SK-N-SH (cell line): ENCODE results near the gene LTBP1. TPM values are rescaled to one million over a fixed set of nuclear protein-coding genes. Genes with fewer than 3 reads are reported as not detected.

Experiments
- CTCF ChIA-PET: fragments of 300-600, 350-600 bp; formaldehyde crosslinking; extraction: SDS; loops from one replicate; lab custom pipeline; 2021; lab: Yijun Ruan, JAX
- POLR2A ChIA-PET: fragments of 350-600 bp; sonication (Branson Sonifier 250); formaldehyde crosslinking; extraction: SDS; loops from one replicate; lab custom pipeline; 2020; ENCODE audit warnings: antibody characterized with exemption, inconsistent platforms; lab: Yijun Ruan, JAX
- DNase-seq: peaks from one replicate; pipeline ENCODE4 v3.0.0; 2012
- H2AFZ ChIP-seq: fragments of 200-600 bp; sonication (generic); 2 replicates; pipeline ENCODE4 v1.8.1; 2016; ENCODE audit warnings: antibody characterized with exemption, mild to moderate bottlenecking, low read depth
- H3F3A ChIP-seq: fragments of 200-600 bp; sonication (generic); replicated peaks from 2 replicates; pipeline ENCODE3; 2016; ENCODE audit warnings: antibody characterized with exemption, mild to moderate bottlenecking; ENCODE audit not compliant: insufficient read depth
- H3K27ac ChIP-seq, 2 experiments: fragments of 200-500 bp in 1 of 2; fragments of 200-600 bp in 1 of 2; sonication (Bioruptor generic) in 1 of 2; sonication (generic), shearing (Covaris generic) in 1 of 2; 2 replicates each; pipeline versions ENCODE4 v1.5.1 to v1.6.1; 2014 to 2016; ENCODE audit warnings: low read depth in 2 of 2, inconsistent platforms in 1 of 2, low read length in 1 of 2, mild to moderate bottlenecking in 1 of 2, mixed read lengths in 1 of 2
- H3K27me3 ChIP-seq: fragments of 200-600 bp; sonication (generic), shearing (Covaris generic); 2 replicates; pipeline ENCODE4 v1.6.1; 2016; ENCODE audit warnings: mixed run types; ENCODE audit not compliant: insufficient read depth
- H3K36me3 ChIP-seq, 2 experiments: fragments of 200-500 bp in 1 of 2; fragments of 200-600 bp in 1 of 2; sonication (Bioruptor generic) in 1 of 2; sonication (generic) in 1 of 2; replicated peaks in 1 of 2; 2 replicates each; pipeline versions ENCODE3 to v1.5.1; 2014 to 2016; ENCODE audit warnings: low read length in 1 of 2, mild to moderate bottlenecking in 1 of 2; ENCODE audit not compliant: insufficient read depth in 2 of 2, control insufficient read depth in 1 of 2
- H3K4me1 ChIP-seq, 2 experiments: fragments of 200-500 bp in 1 of 2; fragments of 200-600 bp in 1 of 2; sonication (Bioruptor generic) in 1 of 2; sonication (generic), shearing (Covaris generic) in 1 of 2; 2 replicates each; pipeline versions ENCODE4 v1.5.1 to v1.6.1; 2014 to 2016; ENCODE audit warnings: low read depth in 1 of 2, low read length in 1 of 2, mixed run types in 1 of 2; ENCODE audit not compliant: insufficient read depth in 2 of 2, control insufficient read depth in 1 of 2
- H3K4me2 ChIP-seq: fragments of 200-600 bp; sonication (generic), shearing (Covaris generic); 2 replicates; pipeline ENCODE4 v1.6.1; 2017; ENCODE audit warnings: mixed run types
- H3K4me3 ChIP-seq, 2 experiments: fragments of 200-500 bp in 1 of 2; fragments of 200-600 bp in 1 of 2; sonication (Bioruptor generic) in 1 of 2; sonication (generic), shearing (Covaris generic) in 1 of 2; 2 replicates each; pipeline versions ENCODE4 v1.5.1 to v1.8.1; 2014 to 2016; ENCODE audit warnings: low read depth in 2 of 2, inconsistent platforms in 1 of 2, low read length in 1 of 2, mild to moderate bottlenecking in 1 of 2, mixed read lengths in 1 of 2, moderate library complexity in 1 of 2
- H3K79me2 ChIP-seq: fragments of 200-600 bp; sonication (generic); 2 replicates; pipeline ENCODE4 v1.8.1; 2017; ENCODE audit warnings: mild to moderate bottlenecking; ENCODE audit not compliant: insufficient read depth
- H3K9ac ChIP-seq: fragments of 200-600 bp; sonication (generic); 2 replicates; pipeline ENCODE4 v1.6.1; 2017; ENCODE audit warnings: mixed run types
- H3K9me2 ChIP-seq: fragments of 200-600 bp; sonication (generic); 2 replicates; pipeline ENCODE4 v1.6.1; 2017; ENCODE audit warnings: mixed run types
- H3K9me3 ChIP-seq: fragments of 200-600 bp; sonication (generic); 2 replicates; pipeline ENCODE4 v1.6.1; 2017; ENCODE audit warnings: mixed run types, mild to moderate bottlenecking, moderate library complexity
- H4K20me1 ChIP-seq: fragments of 200-600 bp; sonication (generic); 2 replicates; pipeline ENCODE4 v1.6.1; 2017; ENCODE audit warnings: mild to moderate bottlenecking, mixed run types; ENCODE audit not compliant: insufficient read depth
- CTCF ChIP-seq: fragments of 200-600 bp; sonication (generic); IDR thresholded peaks from 2 replicates; pipeline ENCODE4 v1.6.1; 2017; ENCODE audit warnings: antibody characterized with exemption, mild to moderate bottlenecking, moderate library complexity
- EP300 ChIP-seq, 2 experiments: IDR thresholded peaks; 2 replicates each; pipeline versions ENCODE4 v1.4.0 to v1.6.1; 2012; ENCODE audit warnings: borderline replicate concordance in 1 of 2, low read depth in 1 of 2, low read length in 1 of 2
- EZH2phosphoT487 ChIP-seq: fragments of 200-600 bp; sonication (generic); IDR thresholded peaks from 2 replicates; pipeline ENCODE4 v1.6.1; 2017; ENCODE audit warnings: low read depth, mixed run types, mild to moderate bottlenecking, antibody characterized with exemption, moderate library complexity, borderline replicate concordance
- FOSL2 ChIP-seq: IDR thresholded peaks from 2 replicates; pipeline ENCODE4 v1.4.0; 2012; ENCODE audit warnings: low read depth, mild to moderate bottlenecking, moderate library complexity, borderline replicate concordance
- FOXM1 ChIP-seq: IDR thresholded peaks from 2 replicates; pipeline ENCODE4 v1.4.0; 2012; ENCODE audit warnings: low read depth, mild to moderate bottlenecking
- JUND ChIP-seq: IDR thresholded peaks from 2 replicates; pipeline ENCODE4 v1.4.0; 2012
- MAX ChIP-seq: IDR thresholded peaks from 2 replicates; pipeline ENCODE4 v1.4.0; 2012; ENCODE audit warnings: low read depth
- MEF2A ChIP-seq: IDR thresholded peaks from 2 replicates; pipeline ENCODE4 v1.4.0; 2012; ENCODE audit warnings: low read depth, borderline replicate concordance
- NFIC ChIP-seq: IDR thresholded peaks from 2 replicates; pipeline ENCODE4 v1.4.0; 2012; ENCODE audit warnings: borderline replicate concordance
- NRF1 ChIP-seq: IDR thresholded peaks from 2 replicates; pipeline ENCODE4 v1.6.1; 2012; ENCODE audit warnings: low read depth, mild to moderate bottlenecking, low read length
- PBX3 ChIP-seq: IDR thresholded peaks from 2 replicates; pipeline ENCODE4; 2012
- POLR2AphosphoS5 ChIP-seq: IDR thresholded peaks from 2 replicates; pipeline ENCODE4 v1.6.1; 2012; ENCODE audit warnings: low read depth, low read length
- RCOR1 ChIP-seq: fragments of 150-350 bp; IDR thresholded peaks from 2 replicates; pipeline ENCODE4 v1.6.1; 2017; ENCODE audit warnings: antibody characterized with exemption, low read length
- RXRA ChIP-seq: IDR thresholded peaks from 2 replicates; pipeline ENCODE4 v1.4.0; 2012; ENCODE audit warnings: low read depth, mild to moderate bottlenecking, borderline replicate concordance
- SIN3A ChIP-seq: IDR thresholded peaks from 2 replicates; pipeline ENCODE4 v1.6.1; 2012; ENCODE audit warnings: low read depth, mild to moderate bottlenecking, low read length, moderate library complexity, borderline replicate concordance
- TCF12 ChIP-seq: IDR thresholded peaks from 2 replicates; pipeline ENCODE4 v1.4.0; 2012
- TEAD4 ChIP-seq: IDR thresholded peaks from 2 replicates; pipeline ENCODE4 v1.4.0; 2012; ENCODE audit warnings: mild to moderate bottlenecking, borderline replicate concordance; ENCODE audit not compliant: insufficient read depth
- YY1 ChIP-seq: IDR thresholded peaks from 2 replicates; pipeline ENCODE4 v1.4.0; 2012; ENCODE audit warnings: low read depth, mild to moderate bottlenecking
- ZBTB33 ChIP-seq: IDR thresholded peaks from 2 replicates; pipeline ENCODE4 v1.4.0; 2012; ENCODE audit warnings: low read depth, borderline replicate concordance
- WGBS: methylation state at CpG from one replicate; pipeline ENCODE4 v1.1.6; 2017; ENCODE audit warnings: low lambda C conversion rate; 5-methylcytosine and 5-hydroxymethylcytosine counted together
- polyA plus RNA-seq, 3 experiments: library from polyadenylated mRNA; depleted of rRNA; stranded (reverse); fragments of >200 nt; gene quantifications; 2 replicates each; pipeline ENCODE4 v1.2.3, GENCODE V29; 2012

Gene LTBP1
- polyA plus RNA-seq, 1 of the 3 experiments (the other 2 are of a cell fraction) = 467 TPM

- Histone ChIP-seq H3K9me3 (no peaks in the 10 kb centered on the region), H2AFZ (no peak overlapping the region), H4K20me1 (no peaks in the 10 kb centered on the region), H3K4me1 (peaks cover 0 to 14% of the 10 kb centered on the region in 2 experiments; a peak in 1 of 4 replicates), H3K79me2 (peaks cover 13% of the 10 kb centered on the region; the same call in 1 of the 2 replicates), H3K4me3 (no peak overlapping the region), H3K36me3 (peaks cover 37 to 71% of the 10 kb centered on the region in 2 experiments), H3F3A (peaks cover 33% of the 10 kb centered on the region), H3K9me2 (no peaks in the 10 kb centered on the region), H3K9ac (peak overlapping the region; percentile 45; the same call in 1 of the 2 replicates), H3K27ac (peak overlapping the region; percentile 36 to 95; a peak in 3 of 4 replicates), H3K27me3 (no peaks in the 10 kb centered on the region), H3K4me2 (0 out of 2 replicates have a peak overlapping the region, but pooled peaks have one; percentile 36)
- WGBS = 42% methylated on average over 3 of the region's 3 CpGs
- TF ChIP-seq PBX3 (peak; percentile 88), CTCF (no peak), EP300 (IDR thresholded peaks at IDR 0.05; ENCODE audit: borderline replicate concordance in 1 of 2, low read depth in 1 of 2, low read length in 1 of 2) (peak in 1 of 2 experiments; percentile 81; a peak in 1 of 4 replicates), TEAD4 (peak; percentile 51; the same call in 1 of the 2 replicates), NRF1 (no peak), JUND (peak; percentile 69), SIN3A (0 out of 2 replicates have a peak, but pooled peaks have one; percentile 14), POLR2AphosphoS5 (peak; percentile 60; the same call in 1 of the 2 replicates), RCOR1 (no peak), TCF12 (peak; percentile 79), FOSL2 (peak; percentile 74; the same call in 1 of the 2 replicates), MEF2A (no peak), MAX (0 out of 2 replicates have a peak, but pooled peaks have one; percentile 24), FOXM1 (0 out of 2 replicates have a peak, but pooled peaks have one; percentile 50), RXRA (no peak; the same call in 1 of the 2 replicates), NFIC (peak; percentile 72; the same call in 1 of the 2 replicates), YY1 (0 out of 2 replicates have a peak, but pooled peaks have one; percentile 20), EZH2phosphoT487 (no peak), ZBTB33 (peak; percentile 43; the same call in 1 of the 2 replicates)
- ChIA-PET CTCF (interaction anchor here (1.0 to 1.3 kb wide), 2 partner anchors 10 to 65 kb away, joined by 3 read pairs; no protein-coding TSS in a partner anchor), POLR2A (no interaction called here)
- no peak for DNase-seq
Observed at GRCh38 chr2:33298233-33298632, 351.5 kb downstream of the LTBP1 start.
